RKO (cell line): Measurements from ENCODE around the gene IGLL1.
"Not testable (repeated sequence)": the region's sequence is repeated elsewhere in the genome, so short reads cannot be mapped to it uniquely, and the experiment has no call there.

ENCODE experiments used
- DNase-seq: peaks from one replicate; pipeline ENCODE4 v3.0.0-alpha.2; 2016; ENCODE audit warnings: low spot score

Gene IGLL1

GRCh38 chr22:23562186-23562585 is 17.9 kb downstream of the IGLL1 start:
- no peak for DNase-seq

GRCh38 chr22:23561025-23561510 is 19.0 kb downstream of the IGLL1 start:
- DNase-seq, result not testable (repeated sequence)

DNA sequence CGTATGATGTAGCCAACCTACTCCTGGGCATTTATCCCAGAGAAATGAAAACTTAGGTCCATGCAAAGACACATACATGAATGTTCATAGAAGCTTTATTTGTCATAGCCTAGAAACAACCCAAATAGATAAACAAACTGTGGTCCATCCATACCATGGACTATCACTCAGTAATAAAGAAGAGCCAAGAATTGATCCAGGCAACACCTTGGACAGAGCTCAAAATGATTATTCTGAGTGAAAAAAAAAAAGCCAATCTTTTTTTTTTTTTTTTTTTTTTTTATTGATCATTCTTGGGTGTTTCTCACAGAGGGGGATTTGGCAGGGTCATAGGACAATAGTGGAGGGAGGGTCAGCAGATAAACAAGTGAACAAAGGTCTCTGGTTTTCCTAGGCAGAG is 19.9 kb downstream of the IGLL1 start:
- not testable (repeated sequence) for DNase-seq

- DNase-seq, result no peak
Observed at GRCh38 chr22:23557467-23557866, 22.6 kb downstream of the IGLL1 start.

- no peak for DNase-seq
Observed at GRCh38 chr22:23557036-23557435, 23.1 kb downstream of the IGLL1 start.

- no peak for DNase-seq
Observed at GRCh38 chr22:23556026-23556620, 24.0 kb downstream of the IGLL1 start.

GRCh38 chr22:23555118-23555517 is 25.0 kb downstream of the IGLL1 start:
- DNase-seq, result no peak

DNA sequence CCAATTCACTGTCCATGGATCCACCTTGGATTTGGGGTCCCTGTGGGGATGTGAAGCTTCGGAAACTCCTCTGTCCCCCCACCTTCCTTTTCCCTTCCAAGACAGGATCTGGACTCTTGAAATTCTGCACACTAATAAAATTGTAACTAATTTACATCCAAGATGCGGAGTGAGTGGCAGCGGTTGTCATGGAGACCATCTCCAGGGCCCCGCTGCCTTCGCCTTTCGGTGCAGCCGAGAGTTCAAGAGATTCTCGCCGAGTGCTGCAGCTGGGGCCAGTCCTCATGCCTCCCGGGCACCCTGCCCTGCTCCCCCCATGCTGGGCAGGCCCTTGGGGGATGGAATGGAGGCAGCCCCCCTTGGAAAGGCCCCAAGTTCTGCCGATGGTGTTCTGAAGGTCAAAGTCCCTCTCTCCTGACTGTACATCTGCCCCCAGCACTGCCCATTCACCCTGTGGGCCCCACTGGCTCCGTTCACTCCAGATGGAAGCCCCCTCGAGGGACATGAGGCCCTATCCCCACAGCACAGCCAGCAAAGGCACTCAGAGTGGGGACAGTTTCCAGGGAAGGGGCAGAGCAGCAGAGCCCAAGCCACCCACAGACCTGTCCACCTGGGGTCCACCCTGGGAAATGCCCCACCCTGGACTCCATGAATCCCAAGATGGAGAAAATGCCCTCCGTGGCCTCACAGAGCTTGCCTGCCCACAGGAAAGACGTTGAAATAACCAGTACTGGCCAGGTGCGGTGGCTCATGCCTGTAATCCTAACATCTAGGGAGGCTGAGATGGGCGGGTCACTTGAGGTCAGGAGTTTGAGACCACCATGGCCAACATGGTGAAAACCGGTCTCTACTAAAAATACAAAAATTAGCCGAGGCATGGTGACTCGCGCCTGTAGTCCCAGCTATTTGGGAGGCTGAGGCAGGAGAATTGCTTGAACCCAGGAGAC is 25.9 kb downstream of the IGLL1 start:
- no peak for DNase-seq

- DNase-seq, result no peak
Observed at GRCh38 chr22:23553438-23553837, 26.7 kb downstream of the IGLL1 start.

DNA sequence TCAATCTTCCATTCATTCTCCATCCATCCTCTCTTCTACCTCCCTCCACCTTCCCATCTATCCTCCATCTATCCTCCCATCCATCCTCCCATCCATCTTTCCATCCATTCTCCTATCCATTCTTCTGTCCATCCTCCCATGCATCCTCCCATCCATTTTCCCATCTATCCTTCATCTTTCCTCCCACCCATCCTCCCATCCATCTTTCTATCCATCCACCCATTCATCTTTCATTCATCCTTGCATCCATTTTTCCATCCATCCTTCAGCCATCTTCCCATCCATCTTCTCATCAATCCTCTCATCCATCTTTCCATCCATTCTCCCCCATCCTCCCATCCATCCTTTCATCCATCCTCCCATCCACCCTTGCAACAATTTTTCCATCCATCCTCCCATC is 27.5 kb downstream of the IGLL1 start:
- DNase-seq, result no peak

GRCh38 chr22:23551385-23551784 is 28.7 kb downstream of the IGLL1 start:
- no peak for DNase-seq

GRCh38 chr22:23550049-23550650 is 29.9 kb downstream of the IGLL1 start:
- no peak for DNase-seq

DNA sequence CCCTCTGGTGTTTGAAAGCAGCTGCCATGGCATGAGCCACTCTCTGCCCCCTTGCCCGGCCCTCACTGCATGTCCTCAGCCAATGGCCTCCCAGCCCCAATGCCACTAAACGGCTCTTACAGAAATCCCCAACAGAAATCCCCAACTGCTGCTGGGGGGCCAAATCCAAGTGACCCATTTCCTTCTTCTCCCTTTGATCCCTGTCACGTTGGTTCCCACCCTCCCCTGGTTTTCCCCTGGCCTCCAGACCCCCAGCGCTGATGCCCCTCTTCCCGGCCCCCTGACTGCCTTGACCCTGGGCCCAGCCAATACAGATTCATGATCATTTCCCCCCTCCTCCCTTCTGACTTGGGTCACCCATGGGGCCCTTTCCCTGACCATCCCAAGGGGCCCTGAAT is 30.9 kb downstream of the IGLL1 start:
- no peak for DNase-seq

DNA sequence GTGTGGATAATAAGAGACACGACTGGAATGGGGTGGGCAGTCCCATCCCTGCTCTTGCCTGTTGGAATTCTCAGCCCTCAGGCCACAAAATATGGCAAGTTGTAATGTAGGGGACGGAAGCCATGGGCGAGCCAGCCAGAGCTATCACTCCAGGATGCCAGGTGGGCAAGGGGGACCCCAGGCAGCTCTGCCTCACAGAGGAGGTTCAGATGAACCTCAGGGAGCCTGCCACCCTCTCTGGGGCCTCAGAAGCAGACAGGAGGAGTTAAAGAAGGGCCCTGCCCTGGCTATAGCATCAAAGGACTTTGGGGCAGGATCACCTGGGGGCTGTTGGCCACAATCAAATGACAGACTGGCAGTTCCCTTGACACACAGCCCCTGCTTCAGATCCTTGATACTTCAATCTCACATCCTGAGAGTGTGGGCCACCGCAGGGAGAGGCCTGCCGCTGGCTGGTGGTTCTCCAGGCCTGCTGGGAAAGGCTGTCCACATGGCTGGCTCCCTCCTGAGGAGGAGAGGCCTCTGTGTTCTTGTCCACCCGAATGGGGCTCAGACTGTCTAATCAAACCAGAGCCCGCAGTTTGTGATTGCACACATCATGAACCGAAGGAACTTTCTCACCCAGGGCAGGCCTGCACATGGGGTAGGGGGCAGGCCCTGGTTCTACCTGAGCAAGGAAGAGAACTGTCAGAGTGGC is 31.4 kb downstream of the IGLL1 start:
- DNase-seq, result no peak

- no peak for DNase-seq
Observed at GRCh38 chr22:23547818-23548500, 32.1 kb downstream of the IGLL1 start.

DNA sequence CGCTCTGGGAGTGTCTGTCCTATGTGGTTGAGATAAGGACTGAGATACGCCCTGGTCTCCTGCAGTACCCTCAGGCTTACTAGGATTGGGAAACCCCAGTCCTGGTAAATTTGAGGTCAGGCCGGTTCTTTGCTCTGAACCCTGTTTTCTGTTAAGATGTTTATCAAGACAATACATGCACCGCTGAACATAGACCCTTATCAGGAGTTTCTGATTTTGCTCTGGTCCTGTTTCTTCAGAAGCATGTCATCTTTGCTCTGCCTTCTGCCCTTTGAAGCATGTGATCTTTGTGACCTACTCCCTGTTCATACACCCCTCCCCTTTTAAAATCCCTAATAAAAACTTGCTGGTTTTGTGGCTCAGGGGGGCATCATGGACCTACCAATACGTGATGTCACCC is 32.7 kb downstream of the IGLL1 start:
- not testable (repeated sequence) for DNase-seq

DNA sequence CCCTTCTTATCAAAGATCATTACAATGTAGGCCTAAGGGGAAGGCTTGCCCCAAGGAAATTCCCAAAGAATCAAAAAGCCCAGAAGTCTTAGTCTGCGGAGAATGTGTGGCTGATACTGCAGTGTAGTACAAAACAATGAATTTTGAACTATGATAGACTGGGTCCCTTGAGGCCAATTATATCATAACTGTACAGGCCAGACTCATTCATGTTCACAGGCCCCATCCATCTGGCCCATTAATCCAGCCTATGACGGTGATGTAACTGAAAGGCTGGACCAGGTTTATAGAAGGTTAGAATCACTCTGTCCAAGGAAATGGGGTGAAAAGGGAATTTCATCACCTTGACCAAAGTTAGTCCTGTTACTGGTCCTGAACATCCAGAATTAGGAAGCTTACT is 35.2 kb downstream of the IGLL1 start:
- no peak for DNase-seq

DNA sequence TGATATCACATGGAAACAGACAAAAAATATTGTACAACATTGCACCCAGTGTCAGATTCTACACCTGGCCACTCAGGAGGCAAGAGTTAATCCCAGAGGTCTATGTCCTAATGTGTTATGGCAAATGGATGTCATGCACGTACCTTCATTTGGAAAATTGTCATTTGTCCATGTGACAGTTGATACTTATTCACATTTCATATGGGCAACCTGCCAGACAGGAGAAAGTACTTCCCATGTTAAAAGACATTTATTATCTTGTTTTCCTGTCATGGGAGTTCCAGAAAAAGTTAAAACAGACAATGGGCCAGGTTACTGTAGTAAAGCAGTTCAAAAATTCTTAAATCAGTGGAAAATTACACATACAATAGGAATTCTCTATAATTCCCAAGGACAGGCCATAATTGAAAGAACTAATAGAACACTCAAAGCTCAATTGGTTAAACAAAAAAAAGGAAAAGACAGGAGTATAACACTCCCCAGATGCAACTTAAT is 36.5 kb downstream of the IGLL1 start:
- DNase-seq, result not testable (repeated sequence)

DNA sequence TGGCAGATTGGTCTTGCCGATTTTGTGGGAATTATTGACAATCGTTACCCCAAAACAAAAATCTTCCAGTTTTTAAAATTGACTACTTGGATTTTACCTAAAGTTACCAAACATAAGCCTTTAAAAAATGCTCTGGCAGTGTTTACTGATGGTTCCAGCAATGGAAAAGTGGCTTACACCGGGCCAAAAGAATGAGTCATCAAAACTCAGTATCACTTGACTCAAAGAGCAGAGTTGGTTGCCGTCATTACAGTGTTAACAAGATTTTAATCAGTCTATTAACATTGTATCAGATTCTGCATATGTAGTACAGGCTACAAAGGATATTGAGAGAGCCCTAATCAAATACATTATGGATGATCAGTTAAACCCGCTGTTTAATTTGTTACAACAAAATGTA is 37.2 kb downstream of the IGLL1 start:
- DNase-seq, result peak; percentile 14

- not testable (repeated sequence) for DNase-seq
Observed at GRCh38 chr22:23542391-23542790, 37.7 kb downstream of the IGLL1 start.

DNA sequence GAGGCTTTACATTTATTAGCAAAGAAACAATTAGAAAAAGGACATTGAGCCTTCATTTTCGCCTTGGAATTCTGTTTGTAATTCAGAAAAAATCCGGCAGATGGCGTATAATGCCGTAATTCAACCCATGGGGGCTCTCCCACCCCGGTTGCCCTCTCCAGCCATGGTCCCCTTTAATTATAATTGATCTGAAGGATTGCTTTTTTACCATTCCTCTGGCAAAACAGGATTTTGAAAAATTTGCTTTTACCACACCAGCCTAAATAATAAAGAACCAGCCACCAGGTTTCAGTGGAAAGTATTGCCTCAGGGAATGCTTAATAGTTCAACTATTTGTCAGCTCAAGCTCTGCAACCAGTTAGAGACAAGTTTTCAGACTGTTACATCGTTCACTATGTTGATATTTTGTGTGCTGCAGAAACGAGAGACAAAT is 38.2 kb downstream of the IGLL1 start:
- DNase-seq, result not testable (repeated sequence)
